Nephron progenitor cell (in vitro differentiated cells): ENCODE results near the gene RNGTT.

ENCODE experiments used
- DNase-seq: peaks from one replicate; pipeline ENCODE4 v3.0.0; 2021
- H3K27ac Mint-ChIP-seq: 2 replicates; pipeline ENCODE4 v1.8.0; 2021; ENCODE audit warnings: mild to moderate bottlenecking, moderate library complexity, mixed read lengths
- H3K27me3 Mint-ChIP-seq: 2 replicates; pipeline ENCODE4 v1.8.0; 2021; ENCODE audit warnings: mild to moderate bottlenecking, low read depth, mixed read lengths; ENCODE audit not compliant: poor library complexity
- H3K36me3 Mint-ChIP-seq: 2 replicates; pipeline ENCODE4 v1.8.0; 2021; ENCODE audit warnings: low read depth, mixed read lengths
- H3K4me1 Mint-ChIP-seq: 2 replicates; pipeline ENCODE4 v1.8.0; 2021; ENCODE audit warnings: mixed read lengths
- H3K4me3 Mint-ChIP-seq: 2 replicates; pipeline ENCODE4 v1.8.0; 2021; ENCODE audit warnings: mild to moderate bottlenecking, moderate library complexity, mixed read lengths
- H3K9me3 Mint-ChIP-seq: 2 replicates; pipeline ENCODE4 v1.8.0; 2021; ENCODE audit warnings: mild to moderate bottlenecking, moderate library complexity, mixed read lengths
- CTCF ChIP-seq: fragments of 200-600 bp; sonication (generic); IDR thresholded peaks from 2 replicates; pipeline ENCODE4 v1.5.0; 2021; ENCODE audit warnings: antibody characterized with exemption

The RNGTT gene

GRCh38 chr6:88585276-88585692, 378.1 kb downstream of the RNGTT start:
- DNase-seq: no peak
- Mint-ChIP-seq H3K36me3 (no peaks in the 10 kb centered on the region), H3K27ac (no peak overlapping the region), H3K4me1 (peaks cover 6% of the 10 kb centered on the region), H3K9me3 (peaks cover 11% of the 10 kb centered on the region), H3K4me3 (no peak overlapping the region), H3K27me3 (peaks cover 13% of the 10 kb centered on the region)
- no peak for TF ChIP-seq CTCF

GRCh38 chr6:88584581-88585275, 378.7 kb downstream of the RNGTT start:
- H3K27ac Mint-ChIP-seq: no peak overlapping the region
- no peak for TF ChIP-seq CTCF
- peaks cover 6% of the 10 kb centered on the region for H3K4me1 Mint-ChIP-seq
- H3K36me3 Mint-ChIP-seq: no peaks in the 10 kb centered on the region
- no peak overlapping the region for H3K4me3 Mint-ChIP-seq
- H3K9me3 Mint-ChIP-seq: peaks cover 11% of the 10 kb centered on the region
- no peak for DNase-seq
- H3K27me3 Mint-ChIP-seq: peaks cover 13% of the 10 kb centered on the region

DNA sequence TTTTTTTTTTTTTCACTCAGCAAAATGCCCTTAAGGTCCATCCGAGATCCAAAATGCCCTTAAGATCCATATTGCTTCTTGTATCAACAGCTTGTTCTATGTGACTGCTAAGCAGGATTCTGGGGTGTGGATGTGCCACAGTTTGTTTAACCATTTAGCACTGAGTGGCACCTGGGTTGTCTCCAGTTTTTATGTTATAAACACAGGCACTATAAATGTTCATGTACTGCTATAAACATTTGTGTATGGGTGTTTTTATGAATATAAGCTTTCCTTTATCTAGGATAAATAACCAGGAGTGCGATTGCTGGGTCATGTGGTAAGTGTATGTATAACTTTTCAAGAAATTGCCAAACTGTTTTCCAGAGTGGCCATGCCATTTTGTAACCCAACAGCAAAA, 386.0 kb downstream of the RNGTT start:
- no peak for DNase-seq
- H3K4me3 Mint-ChIP-seq: no peak overlapping the region
- no peak for TF ChIP-seq CTCF
- H3K27me3 Mint-ChIP-seq: peaks cover 7% of the 10 kb centered on the region
- peaks cover 4% of the 10 kb centered on the region for H3K9me3 Mint-ChIP-seq
- no peak overlapping the region for H3K27ac Mint-ChIP-seq
- no peaks in the 10 kb centered on the region for H3K36me3 Mint-ChIP-seq
- H3K4me1 Mint-ChIP-seq: peaks cover 8% of the 10 kb centered on the region

GRCh38 chr6:88575536-88575935, 387.9 kb downstream of the RNGTT start:
- no peak for TF ChIP-seq CTCF
- Mint-ChIP-seq H3K27me3 (peaks cover 7% of the 10 kb centered on the region), H3K27ac (no peak overlapping the region), H3K4me3 (no peak overlapping the region), H3K36me3 (no peaks in the 10 kb centered on the region), H3K4me1 (peaks cover 8% of the 10 kb centered on the region), H3K9me3 (peaks cover 7% of the 10 kb centered on the region)
- DNase-seq: no peak

- Mint-ChIP-seq H3K4me3 (no peak overlapping the region), H3K4me1 (peaks cover 8% of the 10 kb centered on the region), H3K9me3 (peaks cover 12% of the 10 kb centered on the region), H3K27me3 (peaks cover 7% of the 10 kb centered on the region), H3K36me3 (no peaks in the 10 kb centered on the region), H3K27ac (no peak overlapping the region)
- no peak for DNase-seq
- no peak for TF ChIP-seq CTCF
Observed at GRCh38 chr6:88574651-88575050, 388.8 kb downstream of the RNGTT start.

- Mint-ChIP-seq H3K27ac (no peak overlapping the region), H3K9me3 (peaks cover 18% of the 10 kb centered on the region), H3K27me3 (peaks cover 8% of the 10 kb centered on the region), H3K4me3 (no peak overlapping the region), H3K36me3 (peaks cover 4% of the 10 kb centered on the region), H3K4me1 (peaks cover 8% of the 10 kb centered on the region)
- no peak for DNase-seq
- no peak for TF ChIP-seq CTCF
Observed at GRCh38 chr6:88574031-88574430, 389.4 kb downstream of the RNGTT start.
